Measurements from ENCODE around the gene ACOT12. TPM values are rescaled to one million over a fixed set of nuclear protein-coding genes. Genes with fewer than 3 reads are reported as not detected.

ACOT12 gene
- polyA plus RNA-seq, 1 experiment, result 0.56 TPM

DNA sequence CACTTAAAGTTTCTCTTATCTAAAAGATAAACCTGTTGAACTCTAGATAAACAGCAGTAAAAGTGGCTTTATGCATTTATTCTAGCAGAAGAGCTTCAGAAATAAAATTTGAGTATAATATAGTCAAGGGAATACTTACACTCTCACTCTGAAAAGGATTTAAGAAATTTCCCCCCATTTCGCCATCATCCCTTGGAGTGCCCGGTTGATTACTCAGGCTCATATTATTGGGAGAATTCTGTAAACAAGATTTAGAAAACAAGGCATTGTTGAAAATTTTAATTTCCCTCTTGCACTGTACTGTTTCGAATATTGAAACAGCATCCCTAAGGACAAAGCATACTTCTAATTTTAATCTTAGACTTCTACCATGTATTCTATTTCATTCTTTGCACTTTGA is 34.5 kb upstream of the ACOT12 start:
- no peak overlapping the region for H3K27ac ChIP-seq (ENCODE audit: low read depth, low read length)
- no peak for TF ChIP-seq CTCF (IDR thresholded peaks at IDR 0.05; ENCODE audit: low read depth, low read length)
- ChIA-PET CTCF (interaction anchor here (1.2 kb wide), 3 partner anchors 322 to 831 kb away, joined by 3 to 4 read pairs (median 3); no protein-coding TSS in a partner anchor), POLR2A (no interaction called here)
- DNase-seq (ENCODE audit: low read depth, low spot score), result no peak
- no peaks in the 10 kb centered on the region for H3K9me3 ChIP-seq (ENCODE audit: control insufficient read depth, insufficient read depth, low read length)
- no peak overlapping the region for H3K4me3 ChIP-seq (ENCODE audit: low read depth, low read length)
- no peaks in the 10 kb centered on the region for H3K27me3 ChIP-seq (ENCODE audit: control insufficient read depth, insufficient read depth, low read length)

DNA sequence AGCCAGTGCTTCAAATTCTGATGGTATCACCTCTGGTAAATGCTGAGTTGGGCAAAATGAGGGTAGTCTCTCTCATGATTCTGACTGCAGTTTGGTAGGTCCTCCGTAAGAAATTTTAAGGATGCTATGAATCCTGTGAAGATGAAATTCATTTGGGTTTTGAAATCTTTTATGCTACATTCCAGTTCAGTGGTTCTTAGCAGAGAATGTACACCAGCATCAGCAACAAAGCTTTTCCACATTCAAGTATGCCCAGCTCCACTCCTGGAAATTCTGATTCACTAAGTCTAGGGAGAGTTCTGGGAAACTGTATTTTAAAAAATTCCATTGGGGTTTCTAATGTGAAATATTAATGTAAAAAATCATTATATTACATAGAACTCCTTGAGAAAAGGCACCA is 33.6 kb upstream of the ACOT12 start:
- H3K27me3 ChIP-seq (ENCODE audit: control insufficient read depth, insufficient read depth, low read length), result no peaks in the 10 kb centered on the region
- no peak for TF ChIP-seq CTCF (IDR thresholded peaks at IDR 0.05; ENCODE audit: low read depth, low read length)
- no peak for DNase-seq (ENCODE audit: low read depth, low spot score)
- no peak overlapping the region for H3K27ac ChIP-seq (ENCODE audit: low read depth, low read length)
- CTCF ChIA-PET, result interaction anchor here (0.5 to 2.0 kb wide), 3 partner anchors 333 to 832 kb away, joined by 3 to 8 read pairs (median 8); no protein-coding TSS in a partner anchor
- H3K4me3 ChIP-seq (ENCODE audit: low read depth, low read length), result no peak overlapping the region
- no peaks in the 10 kb centered on the region for H3K9me3 ChIP-seq (ENCODE audit: control insufficient read depth, insufficient read depth, low read length)
- POLR2A ChIA-PET, result no interaction called here

GRCh38 chr5:81426359-81427030 is 32.6 kb upstream of the ACOT12 start:
- POLR2A ChIA-PET, result interaction anchor here (0.6 kb wide), 1 partner anchor 66 kb away, joined by 3 read pairs; no protein-coding TSS in a partner anchor

DNA sequence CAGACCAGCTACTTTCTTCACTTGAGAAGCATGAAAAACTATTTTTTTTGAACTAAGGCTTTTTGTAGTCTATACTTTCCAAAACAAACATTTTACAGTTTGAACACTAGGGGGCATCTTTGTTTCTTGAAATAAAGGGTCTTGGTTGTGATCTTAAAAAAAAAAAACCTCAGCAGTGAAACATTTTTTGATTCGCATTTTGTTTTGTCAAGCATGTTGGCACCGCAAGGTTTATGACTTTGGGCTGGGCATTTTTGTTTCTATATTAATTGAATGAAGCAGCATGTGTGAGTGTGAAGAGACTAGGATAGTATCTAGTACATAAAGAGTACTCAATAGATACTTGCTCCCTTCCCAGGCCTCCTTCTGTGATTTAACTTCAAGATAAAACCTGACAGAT is 31.6 kb upstream of the ACOT12 start:
- no peak for DNase-seq (ENCODE audit: low read depth, low spot score)
- Histone ChIP-seq H3K27me3 (ENCODE audit: control insufficient read depth, insufficient read depth, low read length) (no peaks in the 10 kb centered on the region), H3K27ac (ENCODE audit: low read depth, low read length) (no peak overlapping the region), H3K4me3 (ENCODE audit: low read depth, low read length) (no peak overlapping the region), H3K9me3 (ENCODE audit: control insufficient read depth, insufficient read depth, low read length) (no peaks in the 10 kb centered on the region)
- ChIA-PET POLR2A (interaction anchor here (0.7 to 0.9 kb wide), 2 partner anchors 124 to 325 kb away, joined by 3 to 4 read pairs; partner anchors contain the start of genes SSBP2 and ZCCHC9), CTCF (interaction anchor here (0.6 to 3.0 kb wide), 44 partner anchors 9 to 834 kb away, joined by 3 to 20 read pairs (median 4); partner anchors contain the start of genes ACOT12 and SSBP2)
- peak; percentile 61 for TF ChIP-seq CTCF (IDR thresholded peaks at IDR 0.05; ENCODE audit: low read depth, low read length)

More at GRCh38 chr5:81426359-81427030, 32.6 kb upstream of the ACOT12 start:
- no peak for TF ChIP-seq CTCF (IDR thresholded peaks at IDR 0.05; ENCODE audit: low read depth, low read length)
- H3K4me3 ChIP-seq (ENCODE audit: low read depth, low read length), result no peak overlapping the region
- no peak for DNase-seq (ENCODE audit: low read depth, low spot score)
- H3K9me3 ChIP-seq (ENCODE audit: control insufficient read depth, insufficient read depth, low read length), result no peaks in the 10 kb centered on the region
- no peaks in the 10 kb centered on the region for H3K27me3 ChIP-seq (ENCODE audit: control insufficient read depth, insufficient read depth, low read length)
- no peak overlapping the region for H3K27ac ChIP-seq (ENCODE audit: low read depth, low read length)
- CTCF ChIA-PET, result interaction anchor here (0.6 to 3.0 kb wide), 11 partner anchors 12 to 833 kb away, joined by 3 to 20 read pairs (median 8); no protein-coding TSS in a partner anchor

DNA sequence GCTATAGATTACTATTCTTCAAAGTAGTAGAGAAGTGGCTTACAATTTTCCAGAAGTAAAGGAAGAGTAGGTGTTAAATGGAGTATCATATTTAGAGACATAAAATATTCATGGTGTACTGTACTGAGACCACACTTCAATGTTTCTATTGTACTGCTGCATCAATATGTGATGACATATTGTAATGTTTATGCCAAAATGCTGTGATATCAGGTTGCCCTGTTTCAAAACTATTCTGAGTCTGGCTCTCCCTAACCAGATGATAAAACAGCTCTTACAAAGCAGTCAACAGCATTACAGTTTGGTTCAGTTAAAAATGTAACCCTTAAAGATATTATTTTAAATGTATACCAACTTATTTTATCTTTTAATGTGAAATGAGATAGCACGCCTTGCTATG is 30.8 kb upstream of the ACOT12 start:
- no peak overlapping the region for H3K4me3 ChIP-seq (ENCODE audit: low read depth, low read length)
- H3K9me3 ChIP-seq (ENCODE audit: control insufficient read depth, insufficient read depth, low read length), result no peaks in the 10 kb centered on the region
- no peak overlapping the region for H3K27ac ChIP-seq (ENCODE audit: low read depth, low read length)
- ChIA-PET POLR2A (interaction anchor here (0.7 to 0.9 kb wide), 2 partner anchors 123 to 326 kb away, joined by 3 to 4 read pairs; partner anchors contain the start of genes SSBP2 and ZCCHC9), CTCF (interaction anchor here (0.6 to 3.0 kb wide), 36 partner anchors 10 to 834 kb away, joined by 3 to 20 read pairs (median 4); partner anchors contain the start of genes ACOT12 and SSBP2)
- H3K27me3 ChIP-seq (ENCODE audit: control insufficient read depth, insufficient read depth, low read length), result no peaks in the 10 kb centered on the region
- DNase-seq (ENCODE audit: low read depth, low spot score), result peak; percentile 21
- no peak for TF ChIP-seq CTCF (IDR thresholded peaks at IDR 0.05; ENCODE audit: low read depth, low read length)
